GM19238 (cell line): ENCODE data around the gene DDIT3.

Experiments
- DNase-seq: peaks from one replicate; pipeline ENCODE4 v3.0.0; 2011; ENCODE audit warnings: low spot score; ENCODE audit not compliant: insufficient read length

DDIT3 gene

GRCh38 chr12:57547288-57548012 lies 27.1 kb upstream of the DDIT3 start:
- DNase-seq = no peak

- DNase-seq = peak; percentile 99
Observed at GRCh38 chr12:57546438-57547287, 26.3 kb upstream of the DDIT3 start, which contains the start of gene DCTN2. DCTN2 (minus strand) TSS chr12:57547192; CDS start chr12:57547063, 129 bp downstream.

DNA sequence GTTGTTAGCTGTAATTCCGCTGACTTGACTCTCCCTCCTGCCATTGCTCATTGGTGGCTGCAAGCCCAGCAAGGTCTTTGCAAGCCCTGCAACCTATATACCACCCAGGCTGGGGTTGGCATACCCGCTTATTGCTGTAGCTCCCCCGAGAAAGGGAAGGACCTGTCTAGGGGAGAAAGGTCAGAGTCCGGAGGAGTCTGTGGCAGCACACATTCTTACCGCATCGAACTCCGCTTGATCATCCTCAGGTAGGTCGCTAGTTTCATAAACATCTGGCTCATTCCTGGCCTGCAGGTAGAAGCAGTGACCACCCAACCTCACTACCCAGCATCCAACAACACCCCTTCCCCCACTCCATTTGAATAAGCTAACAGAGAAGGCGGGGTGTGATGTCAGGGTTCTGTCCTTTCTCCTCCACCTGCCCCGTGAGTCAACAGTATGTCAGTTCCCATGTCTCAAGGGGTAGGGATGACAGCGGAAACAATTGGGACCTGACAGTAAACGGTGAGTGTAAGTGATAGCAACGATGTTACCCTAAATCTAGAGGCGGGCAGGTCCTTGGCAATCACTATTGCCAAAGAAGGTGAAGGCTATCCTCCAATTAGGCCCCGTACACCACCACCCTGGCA lies 25.6 kb upstream of the DDIT3 start:
- no peak for DNase-seq

DNA sequence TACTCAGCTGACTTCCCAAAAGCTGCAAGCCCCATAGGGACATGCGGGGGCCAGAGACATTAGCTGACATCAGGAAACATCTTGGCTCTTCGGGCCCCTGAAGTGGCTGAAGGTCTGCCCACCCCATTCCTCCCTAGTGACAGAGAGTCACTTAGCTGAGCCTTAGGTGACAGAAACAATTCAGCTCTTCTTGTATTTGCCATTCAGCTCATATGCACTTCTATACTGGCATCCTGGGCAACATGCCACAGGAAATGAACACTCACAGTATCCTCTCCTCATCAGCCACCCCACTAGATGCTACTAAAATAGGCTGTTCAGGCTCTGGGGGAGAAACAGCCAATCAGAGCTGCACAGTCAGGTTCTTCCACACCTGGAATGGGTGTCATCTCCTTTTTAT lies 23.3 kb upstream of the DDIT3 start:
- DNase-seq = no peak

- DNase-seq = no peak
Observed at GRCh38 chr12:57541717-57542116, 21.4 kb upstream of the DDIT3 start.

DNA sequence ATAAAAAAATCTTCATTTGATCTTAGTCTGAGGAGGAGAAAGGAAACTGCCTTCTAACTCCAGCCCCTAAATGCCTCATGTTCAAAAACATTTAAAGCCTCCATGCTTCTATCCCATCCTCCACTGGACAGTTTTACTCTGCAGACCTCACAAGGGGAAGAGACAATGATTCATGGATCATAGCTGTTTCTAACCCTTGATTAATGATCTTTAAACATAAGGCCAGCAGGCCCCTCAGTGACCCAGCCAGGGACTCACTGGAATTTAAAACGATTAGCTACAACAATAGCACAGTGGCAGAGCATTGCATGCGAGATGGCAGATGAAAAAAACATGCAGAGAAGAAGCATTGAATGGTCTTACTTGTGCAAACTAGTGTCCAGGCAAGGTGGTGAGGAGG lies 20.7 kb upstream of the DDIT3 start:
- no peak for DNase-seq

DNA sequence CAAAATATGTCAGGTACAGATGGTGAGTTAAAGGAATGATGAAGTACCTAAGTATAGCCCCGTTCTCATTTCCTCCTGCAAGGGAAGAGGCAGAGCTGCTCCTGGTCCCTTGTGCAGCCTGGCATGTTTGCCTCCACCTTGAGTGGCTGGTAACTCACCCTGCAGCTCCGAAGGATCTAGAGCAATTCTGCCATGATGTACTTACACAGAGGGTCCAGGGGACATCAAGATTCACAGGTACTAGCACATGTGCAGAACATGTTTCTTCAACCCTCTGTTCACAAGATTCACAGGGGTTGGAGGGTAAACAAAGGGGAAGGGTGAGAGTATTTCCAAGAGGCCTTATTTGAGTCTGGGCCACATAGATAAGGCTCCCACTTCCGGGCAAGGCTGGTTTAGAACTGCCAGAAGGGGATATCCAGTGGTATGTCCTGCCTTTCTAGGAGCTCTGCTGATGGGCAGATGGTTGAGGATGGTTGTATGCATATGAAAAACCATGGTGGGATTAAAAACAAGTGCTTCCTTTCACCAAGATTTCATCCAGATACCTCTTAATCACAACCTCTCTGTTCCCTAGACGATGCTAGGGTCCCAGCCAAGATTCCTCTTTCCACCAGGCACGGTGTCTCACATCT lies 18.9 kb upstream of the DDIT3 start:
- no peak for DNase-seq

- no peak for DNase-seq
Observed at GRCh38 chr12:57536597-57536942, 16.3 kb upstream of the DDIT3 start.

GRCh38 chr12:57535764-57536596 lies 15.7 kb upstream of the DDIT3 start:
- no peak for DNase-seq

DNA sequence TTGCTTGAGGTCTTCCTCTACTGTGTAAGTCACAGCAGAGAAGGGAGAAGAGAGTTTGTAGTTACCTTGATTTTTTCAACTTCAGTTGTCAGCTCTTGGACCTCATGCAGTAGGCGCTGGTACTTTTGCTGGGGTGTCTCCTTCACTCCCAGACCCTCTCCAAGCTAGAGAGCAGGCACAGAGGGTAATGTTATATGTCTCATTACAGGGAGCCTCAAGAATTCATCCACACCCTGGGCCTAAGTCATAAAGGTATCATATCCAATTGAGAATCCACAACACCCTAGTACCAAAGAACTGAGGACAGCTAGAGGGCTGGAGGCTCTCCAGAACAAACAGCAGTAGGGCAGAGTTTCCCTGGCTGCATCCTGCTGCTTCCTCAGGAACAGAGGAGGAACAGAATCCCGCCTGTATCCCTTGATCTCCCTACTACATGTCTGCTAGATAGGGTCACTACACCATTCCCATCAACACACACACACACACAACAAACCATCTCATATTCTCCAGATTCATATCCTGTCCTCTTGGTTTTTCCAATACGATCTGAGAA lies 14.8 kb upstream of the DDIT3 start:
- no peak for DNase-seq

GRCh38 chr12:57534250-57534649 lies 13.9 kb upstream of the DDIT3 start:
- DNase-seq = no peak

GRCh38 chr12:57533108-57533507 lies 12.8 kb upstream of the DDIT3 start:
- no peak for DNase-seq

- no peak for DNase-seq
Observed at GRCh38 chr12:57531836-57532235, 11.5 kb upstream of the DDIT3 start.

- no peak for DNase-seq
Observed at GRCh38 chr12:57530396-57531142, 10.3 kb upstream of the DDIT3 start.

GRCh38 chr12:57529831-57530230 lies 9.5 kb upstream of the DDIT3 start:
- no peak for DNase-seq

DNA sequence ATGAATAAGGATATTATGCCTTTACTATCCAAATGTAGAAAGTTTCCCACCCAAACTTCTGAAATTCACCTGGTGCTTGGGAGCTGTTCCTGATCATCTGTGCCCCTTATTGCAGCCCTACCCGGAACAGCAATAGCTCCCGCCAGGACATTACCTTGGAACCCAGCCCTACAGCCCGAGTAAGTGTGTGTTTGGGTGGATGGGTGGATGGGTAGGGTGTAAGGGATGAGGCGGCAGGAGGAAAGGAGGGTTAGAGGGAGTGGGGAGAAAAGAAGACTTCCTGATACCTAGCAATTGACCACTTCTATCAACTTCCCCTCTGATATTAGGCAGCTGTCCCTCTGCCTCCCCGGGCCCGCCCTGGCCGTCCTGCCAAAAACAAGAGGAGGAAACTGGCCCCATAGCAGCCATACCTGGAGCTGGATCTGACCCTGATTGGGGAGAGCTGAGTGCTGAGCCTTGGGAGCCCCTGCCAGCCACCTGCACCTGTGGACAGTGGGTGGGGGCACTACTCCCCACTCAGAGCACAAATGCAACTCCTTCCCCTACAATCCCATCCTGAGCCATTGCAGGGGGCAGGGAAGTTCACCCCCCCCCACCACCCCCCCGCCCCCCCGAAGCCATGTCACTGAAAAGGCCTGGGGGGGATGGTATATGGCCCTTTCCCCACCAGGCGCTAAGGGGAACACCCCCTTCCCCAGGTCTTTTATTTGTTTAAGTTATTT lies 8.7 kb upstream of the DDIT3 start:
- no peak for DNase-seq

GRCh38 chr12:57528176-57528575 lies 7.9 kb upstream of the DDIT3 start:
- DNase-seq = no peak

GRCh38 chr12:57527184-57527583 lies 6.9 kb upstream of the DDIT3 start:
- no peak for DNase-seq

DNA sequence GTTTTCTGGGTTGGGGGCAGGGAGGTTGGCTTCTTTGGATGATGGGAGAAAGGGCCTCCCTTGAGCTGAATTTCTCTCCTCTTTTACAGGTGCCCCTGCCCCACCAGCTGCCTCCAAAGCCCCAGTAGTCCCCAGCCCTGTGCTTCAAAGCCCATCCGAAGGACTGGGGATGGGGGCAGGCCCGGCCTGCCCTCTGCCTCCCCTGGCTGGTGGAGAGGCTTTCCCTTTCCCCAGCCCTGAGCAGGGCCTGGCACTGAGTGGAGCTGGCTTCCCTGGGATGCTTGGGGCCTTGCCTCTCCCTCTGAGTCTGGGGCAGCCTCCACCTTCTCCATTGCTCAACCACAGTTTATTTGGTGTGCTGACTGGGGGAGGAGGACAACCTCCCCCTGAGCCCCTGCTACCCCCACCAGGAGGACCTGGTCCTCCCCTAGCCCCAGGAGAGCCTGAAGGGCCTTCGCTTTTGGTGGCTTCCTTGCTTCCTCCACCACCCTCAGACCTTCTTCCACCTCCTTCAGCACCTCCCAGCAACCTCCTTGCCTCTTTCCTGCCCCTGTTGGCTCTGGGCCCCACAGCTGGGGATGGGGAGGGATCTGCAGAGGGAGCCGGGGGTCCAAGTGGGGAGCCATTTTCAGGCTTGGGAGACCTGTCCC lies 6.3 kb upstream of the DDIT3 start:
- DNase-seq = no peak
